OCI-LY7 (cell line): ENCODE results near the gene RAB15. TPM values are rescaled to one million over a fixed set of nuclear protein-coding genes. Genes with fewer than 3 reads are reported as not detected.

Source experiments
- BruUV-seq: library from RNA; stranded (reverse); fragments of 400-500 nt; replicated peaks from 2 replicates; lab custom pipeline; 2021; lab: Mats Ljungman, UMichigan
- CTCF ChIA-PET: fragments of 300-600 bp; sonication (Branson Sonifier 250); formaldehyde crosslinking; loops from one replicate; lab custom pipeline; 2022; ENCODE audit warnings: antibody characterized with exemption; ENCODE audit not compliant: unreplicated experiment; lab: Charles Lee
- POLR2A ChIA-PET: fragments of 300-600 bp; sonication (Branson Sonifier 250); formaldehyde crosslinking; loops from one replicate; lab custom pipeline; 2022; ENCODE audit warnings: antibody characterized with exemption; lab: Charles Lee
- DNase-seq: peaks from one replicate; pipeline ENCODE4 v3.0.0-alpha.2; 2015; ENCODE audit warnings: low spot score
- H2AFZ ChIP-seq: fragments of 200-600 bp; sonication (generic), shearing (Covaris generic); 2 replicates; pipeline ENCODE4 v1.6.1; 2014; ENCODE audit warnings: mild to moderate bottlenecking, antibody characterized with exemption, low read length, moderate library complexity
- H3K27ac ChIP-seq: fragments of 200-600 bp; sonication (generic); 2 replicates; pipeline ENCODE4 v1.5.1; 2014; ENCODE audit warnings: mixed run types, low read depth, mild to moderate bottlenecking, moderate library complexity, low read length, inconsistent platforms; ENCODE audit not compliant: poor library complexity, severe bottlenecking
- H3K36me3 ChIP-seq: fragments of 200-600 bp; sonication (generic); 2 replicates; pipeline ENCODE4 v1.6.1; 2014; ENCODE audit warnings: mild to moderate bottlenecking, antibody characterized with exemption, low read length, moderate library complexity, mixed read lengths; ENCODE audit not compliant: insufficient read depth
- H3K4me1 ChIP-seq: fragments of 200-600 bp; sonication (generic); 2 replicates; pipeline ENCODE4 v1.5.1; 2014; ENCODE audit warnings: mild to moderate bottlenecking, low read length; ENCODE audit not compliant: insufficient read depth, poor library complexity, severe bottlenecking
- H3K4me2 ChIP-seq: fragments of 200-600 bp; sonication (generic); 2 replicates; pipeline ENCODE4 v1.6.1; 2014; ENCODE audit warnings: mild to moderate bottlenecking, low read length
- H3K4me3 ChIP-seq: fragments of 200-600 bp; sonication (generic); 2 replicates; pipeline ENCODE4 v1.5.1; 2014; ENCODE audit warnings: mild to moderate bottlenecking, low read depth, low read length; ENCODE audit not compliant: poor library complexity, severe bottlenecking
- H3K79me2 ChIP-seq: fragments of 200-600 bp; sonication (generic); 2 replicates; pipeline ENCODE4 v1.6.1; 2016; ENCODE audit warnings: low read depth, mild to moderate bottlenecking, low read length, moderate library complexity, mixed read lengths; ENCODE audit not compliant: insufficient read depth
- H3K9me2 ChIP-seq: fragments of 200-600 bp; sonication (generic); 2 replicates; pipeline ENCODE4 v1.6.1; 2016; ENCODE audit warnings: mild to moderate bottlenecking, low read length, mixed read lengths; ENCODE audit not compliant: insufficient read depth
- H3K9me3 ChIP-seq: fragments of 200-600 bp; sonication (generic); 2 replicates; pipeline ENCODE4 v1.6.1; 2014; ENCODE audit warnings: mild to moderate bottlenecking, mixed run types, low read length, mixed read lengths
- H4K20me1 ChIP-seq: fragments of 200-600 bp; sonication (generic); 2 replicates; pipeline ENCODE4 v1.6.1; 2014; ENCODE audit warnings: mild to moderate bottlenecking, antibody characterized with exemption, low read length, moderate library complexity, mixed read lengths; ENCODE audit not compliant: insufficient read depth
- EZH2phosphoT487 ChIP-seq: fragments of 200-600 bp; sonication (generic); IDR thresholded peaks from 2 replicates; pipeline ENCODE4 v1.6.1; 2018; ENCODE audit warnings: low read depth, borderline replicate concordance, mild to moderate bottlenecking, mixed run types, antibody characterized with exemption, low read length, moderate library complexity, mixed read lengths
- intact Hi-C: fragments of 100-400 bp; cut with micrococcal nuclease; formaldehyde crosslinking; loops from one replicate; pipeline ENCODE4 v1.10.0; 2022; ENCODE audit not compliant: unreplicated experiment
- total RNA-seq, 2 experiments: library from RNA; depleted of rRNA in 1 of 2; stranded (reverse); fragments of >200 nt in 1 of 2; shearing (Covaris generic) in 1 of 2; gene quantifications; 2 replicates each; pipeline ENCODE4 v1.2.3, GENCODE V29; 2014 to 2022
- TF ChIP-seq, protein P1 (sequence below): fragments of 200-600 bp; sonication (generic); conservative IDR thresholded peaks from 2 replicates; pipeline ENCODE4 v1.5.1; 2014; ENCODE audit warnings: mild to moderate bottlenecking, antibody characterized with exemption, low read length, moderate library complexity, mixed read lengths

The RAB15 gene
- total RNA-seq, 2 experiments from 2014 or later, result 0.38 TPM; not detected in 1

- no peak for TF ChIP-seq EZH2phosphoT487
- TF ChIP-seq, protein P1, sequence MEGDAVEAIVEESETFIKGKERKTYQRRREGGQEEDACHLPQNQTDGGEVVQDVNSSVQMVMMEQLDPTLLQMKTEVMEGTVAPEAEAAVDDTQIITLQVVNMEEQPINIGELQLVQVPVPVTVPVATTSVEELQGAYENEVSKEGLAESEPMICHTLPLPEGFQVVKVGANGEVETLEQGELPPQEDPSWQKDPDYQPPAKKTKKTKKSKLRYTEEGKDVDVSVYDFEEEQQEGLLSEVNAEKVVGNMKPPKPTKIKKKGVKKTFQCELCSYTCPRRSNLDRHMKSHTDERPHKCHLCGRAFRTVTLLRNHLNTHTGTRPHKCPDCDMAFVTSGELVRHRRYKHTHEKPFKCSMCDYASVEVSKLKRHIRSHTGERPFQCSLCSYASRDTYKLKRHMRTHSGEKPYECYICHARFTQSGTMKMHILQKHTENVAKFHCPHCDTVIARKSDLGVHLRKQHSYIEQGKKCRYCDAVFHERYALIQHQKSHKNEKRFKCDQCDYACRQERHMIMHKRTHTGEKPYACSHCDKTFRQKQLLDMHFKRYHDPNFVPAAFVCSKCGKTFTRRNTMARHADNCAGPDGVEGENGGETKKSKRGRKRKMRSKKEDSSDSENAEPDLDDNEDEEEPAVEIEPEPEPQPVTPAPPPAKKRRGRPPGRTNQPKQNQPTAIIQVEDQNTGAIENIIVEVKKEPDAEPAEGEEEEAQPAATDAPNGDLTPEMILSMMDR, result no peak
These were observed 44.3 kb upstream of the RAB15 start for GRCh38 chr14:65016471-65016870.

DNA sequence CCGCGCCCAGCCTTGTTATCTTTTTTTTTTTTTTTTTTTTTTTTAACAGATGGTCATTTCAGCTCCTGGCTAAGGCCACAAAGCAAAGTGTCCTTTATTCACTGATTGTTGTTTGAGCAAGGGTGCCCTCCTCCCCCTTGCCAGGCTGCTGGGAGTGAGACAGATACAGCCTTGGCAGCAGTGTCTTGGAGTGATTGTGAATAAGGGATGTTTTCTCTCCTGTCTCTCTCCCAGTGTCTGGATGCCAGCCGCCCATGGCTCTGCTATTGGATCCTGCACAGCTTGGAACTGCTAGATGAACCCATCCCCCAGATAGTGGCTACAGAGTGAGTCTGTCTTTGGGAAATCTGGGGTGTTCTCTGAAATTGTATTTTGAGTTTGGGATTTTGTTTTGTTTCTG lies 43.3 kb upstream of the RAB15 start:
- CTCF ChIA-PET, result no interaction called here

More at GRCh38 chr14:65016471-65016870, 44.3 kb upstream of the RAB15 start:
- Histone ChIP-seq H3K9me2 (no peaks in the 10 kb centered on the region), H3K4me2 (no peak overlapping the region), H3K9me3 (no peaks in the 10 kb centered on the region), H4K20me1 (no peaks in the 10 kb centered on the region), H3K79me2 (no peaks in the 10 kb centered on the region), H3K4me1 (peaks cover 4% of the 10 kb centered on the region), H3K27ac (no peak overlapping the region), H3K4me3 (no peak overlapping the region), H2AFZ (no peak overlapping the region), H3K36me3 (peaks cover 14% of the 10 kb centered on the region; the same call in 1 of the 2 replicates)
- ChIA-PET CTCF (no interaction called here), POLR2A (interaction anchor here (0.7 kb wide), 1 partner anchor 254 kb away, joined by 3 read pairs; no protein-coding TSS in a partner anchor)
- no TSS peak for BruUV-seq
- DNase-seq, result no peak
- intact Hi-C loops, result no loop called here

DNA sequence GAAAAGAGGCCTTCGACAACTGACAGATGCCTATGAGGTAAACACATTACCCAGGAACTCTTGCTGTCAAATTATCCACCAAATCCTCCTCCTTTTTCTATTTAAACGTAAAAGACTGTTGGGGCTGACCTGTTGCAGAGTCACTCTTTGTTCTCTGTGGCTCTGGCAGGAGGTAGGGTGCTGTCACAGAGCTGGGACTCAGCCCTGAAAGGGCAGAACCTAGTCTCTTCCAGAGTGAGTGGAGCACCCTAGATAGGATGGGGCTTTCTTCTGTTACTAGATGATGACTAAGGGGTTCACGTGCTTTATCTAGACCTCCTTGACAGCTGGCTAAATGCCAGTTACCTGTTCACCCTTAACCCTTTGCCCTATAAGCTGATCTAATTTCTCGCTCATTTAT lies 40.2 kb upstream of the RAB15 start:
- no peak overlapping the region for H3K27ac ChIP-seq
- H3K9me3 ChIP-seq, result no peaks in the 10 kb centered on the region
- peaks cover 4% of the 10 kb centered on the region for H3K4me1 ChIP-seq
- no peaks in the 10 kb centered on the region for H3K9me2 ChIP-seq
- TF ChIP-seq, protein P1, result no peak
- TF ChIP-seq EZH2phosphoT487, result no peak
- ChIA-PET CTCF (no interaction called here), POLR2A (no interaction called here)
- no TSS peak for BruUV-seq
- peaks cover 12% of the 10 kb centered on the region; the same call in 1 of the 2 replicates for H3K36me3 ChIP-seq
- intact Hi-C loops, result no loop called here
- H3K4me3 ChIP-seq, result no peak overlapping the region
- no peaks in the 10 kb centered on the region for H4K20me1 ChIP-seq
- no peaks in the 10 kb centered on the region for H3K79me2 ChIP-seq
- no peak overlapping the region for H3K4me2 ChIP-seq
- DNase-seq, result no peak
- H2AFZ ChIP-seq, result no peak overlapping the region

More for the DNA sequence above, 43.3 kb upstream of the RAB15 start:
- H3K9me2 ChIP-seq, result no peaks in the 10 kb centered on the region
- H3K4me2 ChIP-seq, result no peak overlapping the region
- POLR2A ChIA-PET, result no interaction called here
- no peak for DNase-seq
- no peaks in the 10 kb centered on the region for H3K9me3 ChIP-seq
- H3K4me3 ChIP-seq, result no peak overlapping the region
- no peak overlapping the region for H3K27ac ChIP-seq
- no peaks in the 10 kb centered on the region for H3K79me2 ChIP-seq
- no peaks in the 10 kb centered on the region for H4K20me1 ChIP-seq
- no peak overlapping the region for H2AFZ ChIP-seq
- intact Hi-C loops, result no loop called here
- no TSS peak for BruUV-seq
- TF ChIP-seq, protein P1, result no peak
- TF ChIP-seq EZH2phosphoT487, result no peak
- H3K36me3 ChIP-seq, result peaks cover 14% of the 10 kb centered on the region; the same call in 1 of the 2 replicates
- peaks cover 4% of the 10 kb centered on the region for H3K4me1 ChIP-seq
